HEK293 (cell line): ENCODE results near the gene CABP7.

Experiments used
- CTCF ChIA-PET: fragments of 350-600 bp; formaldehyde crosslinking; extraction: SDS; loops from one replicate; lab custom pipeline; 2021; ENCODE audit warnings: antibody characterized with exemption; lab: Yijun Ruan, JAX
- POLR2A ChIA-PET: fragments of 300-600 bp; formaldehyde crosslinking; extraction: SDS; loops from one replicate; lab custom pipeline; 2020; ENCODE audit warnings: antibody characterized with exemption, inconsistent platforms; lab: Yijun Ruan, JAX
- H3K27ac ChIP-seq: fragments of 200-500 bp; sonication (Bioruptor generic); 2 replicates; pipeline ENCODE4 v1.5.1; 2014; ENCODE audit warnings: low read depth, low read length, control low read depth, inconsistent platforms; ENCODE audit errors: extremely low read depth
- H3K36me3 ChIP-seq, 2 experiments: fragments of 200-500 bp in 1 of 2; sonication (Bioruptor generic) in 1 of 2; 1 replicate in 1 of 2; 2 replicates in 1 of 2; pipeline ENCODE4 v1.5.1; 2014 to 2017; ENCODE audit warnings: inconsistent platforms in 2 of 2, low read length in 2 of 2; ENCODE audit not compliant: control insufficient read depth in 2 of 2, insufficient read depth in 1 of 2
- H3K4me1 ChIP-seq: fragments of 200-500 bp; sonication (Bioruptor generic); 2 replicates; pipeline ENCODE4 v1.5.1; 2014; ENCODE audit warnings: mild to moderate bottlenecking, low read length, inconsistent platforms; ENCODE audit not compliant: control insufficient read depth, insufficient read depth
- H3K4me3 ChIP-seq: 2 replicates; pipeline ENCODE4 v1.5.1; 2011; ENCODE audit warnings: low read depth, mild to moderate bottlenecking, control low read depth, low read length, moderate library complexity
- H3K9me3 ChIP-seq: fragments of 200-500 bp; sonication (Bioruptor generic); 2 replicates; pipeline ENCODE4 v1.5.1; 2014; ENCODE audit warnings: low read depth, low read length, inconsistent platforms; ENCODE audit not compliant: control insufficient read depth, insufficient read depth
- KLF10 ChIP-seq: fragments of 450-650 bp; IDR thresholded peaks from 2 replicates; pipeline ENCODE4 v1.5.1; 2018; ENCODE audit warnings: missing biosample characterization, mild to moderate bottlenecking, missing genetic modification characterization
- OVOL3 ChIP-seq: fragments of 450-650 bp; formaldehyde crosslinking; IDR thresholded peaks from 2 replicates; pipeline ENCODE4 v1.5.1; 2016; ENCODE audit warnings: missing biosample characterization, missing genetic modification characterization
- PRDM1 ChIP-seq: fragments of 450-650 bp; formaldehyde crosslinking; IDR thresholded peaks from 2 replicates; pipeline ENCODE4; 2016; ENCODE audit warnings: missing biosample characterization, missing genetic modification characterization
- SP3 ChIP-seq: fragments of 450-650 bp; formaldehyde crosslinking; IDR thresholded peaks from 2 replicates; pipeline ENCODE4 v1.5.1; 2016; ENCODE audit warnings: missing biosample characterization, missing genetic modification characterization
- SP7 ChIP-seq: fragments of 450-650 bp; formaldehyde crosslinking; IDR thresholded peaks from 2 replicates; pipeline ENCODE4 v1.5.1; 2016; ENCODE audit warnings: missing biosample characterization, missing genetic modification characterization
- TSHZ1 ChIP-seq: fragments of 450-650 bp; formaldehyde crosslinking; IDR thresholded peaks from 2 replicates; pipeline ENCODE4 v1.5.1; 2016; ENCODE audit warnings: missing biosample characterization, missing genetic modification characterization, borderline replicate concordance
- ZBTB48 ChIP-seq: fragments of 450-650 bp; formaldehyde crosslinking; IDR thresholded peaks from 2 replicates; pipeline ENCODE4 v1.5.1; 2016; ENCODE audit warnings: missing biosample characterization, missing genetic modification characterization
- ZEB2 ChIP-seq: fragments of 450-650 bp; formaldehyde crosslinking; IDR thresholded peaks from 2 replicates; pipeline ENCODE4 v1.5.1; 2016; ENCODE audit warnings: missing biosample characterization, missing genetic modification characterization
- ZNF174 ChIP-seq: fragments of 450-650 bp; formaldehyde crosslinking; IDR thresholded peaks from 2 replicates; pipeline ENCODE4 v1.5.0; 2017; ENCODE audit warnings: missing biosample characterization, mild to moderate bottlenecking, missing genetic modification characterization
- ZNF184 ChIP-seq: fragments of 450-650 bp; IDR thresholded peaks from 2 replicates; pipeline ENCODE4 v1.5.1; 2018; ENCODE audit warnings: missing biosample characterization, mild to moderate bottlenecking, missing genetic modification characterization
- ZNF19 ChIP-seq: fragments of 450-650 bp; formaldehyde crosslinking; IDR thresholded peaks from 2 replicates; pipeline ENCODE4; 2016; ENCODE audit warnings: missing biosample characterization, missing genetic modification characterization, low read depth
- ZNF24 ChIP-seq: fragments of 450-650 bp; formaldehyde crosslinking; IDR thresholded peaks from 2 replicates; pipeline ENCODE4 v1.5.1; 2016; ENCODE audit warnings: missing biosample characterization, missing genetic modification characterization
- ZNF248 ChIP-seq: fragments of 450-650 bp; formaldehyde crosslinking; IDR thresholded peaks from 2 replicates; pipeline ENCODE4 v1.5.1; 2017; ENCODE audit warnings: missing biosample characterization, missing genetic modification characterization
- ZNF350 ChIP-seq: fragments of 450-650 bp; formaldehyde crosslinking; IDR thresholded peaks from 2 replicates; pipeline ENCODE4 v1.5.0; 2017; ENCODE audit warnings: missing biosample characterization, mild to moderate bottlenecking, missing genetic modification characterization
- ZNF501 ChIP-seq: fragments of 450-650 bp; formaldehyde crosslinking; IDR thresholded peaks from 2 replicates; pipeline ENCODE4 v1.5.1; 2016; ENCODE audit warnings: missing biosample characterization, missing genetic modification characterization
- ZNF514 ChIP-seq: fragments of 450-650 bp; formaldehyde crosslinking; IDR thresholded peaks from 2 replicates; pipeline ENCODE4 v1.5.1; 2016; ENCODE audit warnings: missing biosample characterization, missing genetic modification characterization
- ZNF561 ChIP-seq: fragments of 450-650 bp; IDR thresholded peaks from 2 replicates; pipeline ENCODE4 v1.5.1; 2018; ENCODE audit warnings: missing biosample characterization, missing genetic modification characterization, borderline replicate concordance
- ZNF610 ChIP-seq: fragments of 450-650 bp; formaldehyde crosslinking; IDR thresholded peaks from 2 replicates; pipeline ENCODE4 v1.5.1; 2016; ENCODE audit warnings: missing biosample characterization, missing genetic modification characterization, borderline replicate concordance
- ZNF623 ChIP-seq: fragments of 450-650 bp; formaldehyde crosslinking; IDR thresholded peaks from 2 replicates; pipeline ENCODE4 v1.5.1; 2016; ENCODE audit warnings: missing biosample characterization, missing genetic modification characterization
- ZNF664 ChIP-seq: fragments of 450-650 bp; formaldehyde crosslinking; IDR thresholded peaks from 2 replicates; pipeline ENCODE4 v1.5.1; 2016; ENCODE audit warnings: missing biosample characterization, missing genetic modification characterization
- ZNF837 ChIP-seq: fragments of 450-650 bp; formaldehyde crosslinking; IDR thresholded peaks from 2 replicates; pipeline ENCODE4 v1.5.1; 2016; ENCODE audit warnings: missing biosample characterization, missing genetic modification characterization
- ZNF843 ChIP-seq: fragments of 450-650 bp; formaldehyde crosslinking; IDR thresholded peaks from 2 replicates; pipeline ENCODE4 v1.5.1; 2016; ENCODE audit warnings: missing biosample characterization, missing genetic modification characterization
- TF ChIP-seq, protein P1 (sequence below): fragments of 450-650 bp; formaldehyde crosslinking; IDR thresholded peaks from 2 replicates; pipeline ENCODE4; 2016; ENCODE audit warnings: missing biosample characterization, missing genetic modification characterization
- TF ChIP-seq, protein P2 (sequence below): fragments of 450-650 bp; formaldehyde crosslinking; IDR thresholded peaks from 2 replicates; pipeline ENCODE4 v1.5.1; 2016; ENCODE audit warnings: missing biosample characterization, missing genetic modification characterization, borderline replicate concordance

CABP7 gene

GRCh38 chr22:29679316-29679715 is 40.5 kb upstream of the CABP7 start (continued):
- TF ChIP-seq, protein P1, sequence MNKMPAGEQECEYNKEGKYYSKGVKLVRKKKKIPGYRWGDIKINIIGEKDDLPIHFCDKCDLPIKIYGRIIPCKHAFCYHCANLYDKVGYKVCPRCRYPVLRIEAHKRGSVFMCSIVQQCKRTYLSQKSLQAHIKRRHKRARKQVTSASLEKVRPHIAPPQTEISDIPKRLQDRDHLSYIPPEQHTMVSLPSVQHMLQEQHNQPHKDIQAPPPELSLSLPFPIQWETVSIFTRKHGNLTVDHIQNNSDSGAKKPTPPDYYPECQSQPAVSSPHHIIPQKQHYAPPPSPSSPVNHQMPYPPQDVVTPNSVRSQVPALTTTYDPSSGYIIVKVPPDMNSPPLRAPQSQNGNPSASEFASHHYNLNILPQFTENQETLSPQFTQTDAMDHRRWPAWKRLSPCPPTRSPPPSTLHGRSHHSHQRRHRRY (tag by site-specific recombination), result no peak
- TF ChIP-seq ZNF24 (tag by site-specific recombination) (no peak), TSHZ1 (tag by site-specific recombination) (no peak), ZNF664 (tag by site-specific recombination) (no peak), ZNF19 (no peak), ZNF514 (tag by site-specific recombination) (no peak)

GRCh38 chr22:29683536-29683935 is 36.3 kb upstream of the CABP7 start:
- Histone ChIP-seq H3K4me1 (no peaks in the 10 kb centered on the region), H3K9me3 (no peaks in the 10 kb centered on the region), H3K4me3 (no peak overlapping the region), H3K36me3 (peaks cover 25 to 90% of the 10 kb centered on the region in 2 experiments; a peak in 2 of 3 replicates), H3K27ac (no peak overlapping the region)
- ChIA-PET CTCF (interaction anchor here (0.6 to 0.8 kb wide), 3 partner anchors 322 to 582 kb away, joined by 3 to 5 read pairs (median 3); no protein-coding TSS in a partner anchor), POLR2A (no interaction called here)
- no peak for TF ChIP-seq KLF10 (tag by site-specific recombination)
- no peak for TF ChIP-seq ZNF837 (tag by site-specific recombination)
- TF ChIP-seq ZNF184 (tag by site-specific recombination), result no peak
- no peak for TF ChIP-seq ZNF561 (tag by site-specific recombination)
- TF ChIP-seq ZNF623, result no peak
- TF ChIP-seq PRDM1, result no peak
- TF ChIP-seq OVOL3, result no peak
- no peak for TF ChIP-seq SP3 (tag by site-specific recombination)
- no peak for TF ChIP-seq ZNF501 (tag by site-specific recombination)
- no peak for TF ChIP-seq ZBTB48 (tag by site-specific recombination)
- TF ChIP-seq, protein P2, sequence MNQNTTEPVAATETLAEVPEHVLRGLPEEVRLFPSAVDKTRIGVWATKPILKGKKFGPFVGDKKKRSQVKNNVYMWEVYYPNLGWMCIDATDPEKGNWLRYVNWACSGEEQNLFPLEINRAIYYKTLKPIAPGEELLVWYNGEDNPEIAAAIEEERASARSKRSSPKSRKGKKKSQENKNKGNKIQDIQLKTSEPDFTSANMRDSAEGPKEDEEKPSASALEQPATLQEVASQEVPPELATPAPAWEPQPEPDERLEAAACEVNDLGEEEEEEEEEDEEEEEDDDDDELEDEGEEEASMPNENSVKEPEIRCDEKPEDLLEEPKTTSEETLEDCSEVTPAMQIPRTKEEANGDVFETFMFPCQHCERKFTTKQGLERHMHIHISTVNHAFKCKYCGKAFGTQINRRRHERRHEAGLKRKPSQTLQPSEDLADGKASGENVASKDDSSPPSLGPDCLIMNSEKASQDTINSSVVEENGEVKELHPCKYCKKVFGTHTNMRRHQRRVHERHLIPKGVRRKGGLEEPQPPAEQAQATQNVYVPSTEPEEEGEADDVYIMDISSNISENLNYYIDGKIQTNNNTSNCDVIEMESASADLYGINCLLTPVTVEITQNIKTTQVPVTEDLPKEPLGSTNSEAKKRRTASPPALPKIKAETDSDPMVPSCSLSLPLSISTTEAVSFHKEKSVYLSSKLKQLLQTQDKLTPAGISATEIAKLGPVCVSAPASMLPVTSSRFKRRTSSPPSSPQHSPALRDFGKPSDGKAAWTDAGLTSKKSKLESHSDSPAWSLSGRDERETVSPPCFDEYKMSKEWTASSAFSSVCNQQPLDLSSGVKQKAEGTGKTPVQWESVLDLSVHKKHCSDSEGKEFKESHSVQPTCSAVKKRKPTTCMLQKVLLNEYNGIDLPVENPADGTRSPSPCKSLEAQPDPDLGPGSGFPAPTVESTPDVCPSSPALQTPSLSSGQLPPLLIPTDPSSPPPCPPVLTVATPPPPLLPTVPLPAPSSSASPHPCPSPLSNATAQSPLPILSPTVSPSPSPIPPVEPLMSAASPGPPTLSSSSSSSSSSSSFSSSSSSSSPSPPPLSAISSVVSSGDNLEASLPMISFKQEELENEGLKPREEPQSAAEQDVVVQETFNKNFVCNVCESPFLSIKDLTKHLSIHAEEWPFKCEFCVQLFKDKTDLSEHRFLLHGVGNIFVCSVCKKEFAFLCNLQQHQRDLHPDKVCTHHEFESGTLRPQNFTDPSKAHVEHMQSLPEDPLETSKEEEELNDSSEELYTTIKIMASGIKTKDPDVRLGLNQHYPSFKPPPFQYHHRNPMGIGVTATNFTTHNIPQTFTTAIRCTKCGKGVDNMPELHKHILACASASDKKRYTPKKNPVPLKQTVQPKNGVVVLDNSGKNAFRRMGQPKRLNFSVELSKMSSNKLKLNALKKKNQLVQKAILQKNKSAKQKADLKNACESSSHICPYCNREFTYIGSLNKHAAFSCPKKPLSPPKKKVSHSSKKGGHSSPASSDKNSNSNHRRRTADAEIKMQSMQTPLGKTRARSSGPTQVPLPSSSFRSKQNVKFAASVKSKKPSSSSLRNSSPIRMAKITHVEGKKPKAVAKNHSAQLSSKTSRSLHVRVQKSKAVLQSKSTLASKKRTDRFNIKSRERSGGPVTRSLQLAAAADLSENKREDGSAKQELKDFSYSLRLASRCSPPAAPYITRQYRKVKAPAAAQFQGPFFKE (tag by site-specific recombination), result no peak
- no peak for TF ChIP-seq ZNF174 (tag by site-specific recombination)
- no peak for TF ChIP-seq ZNF350 (tag by site-specific recombination)
- TF ChIP-seq ZEB2 (tag by site-specific recombination), result no peak
- TF ChIP-seq ZNF610 (tag by site-specific recombination), result no peak
- no peak for TF ChIP-seq SP7
- TF ChIP-seq, protein P1 (tag by site-specific recombination), result no peak
- TF ChIP-seq ZNF843, result no peak
- TF ChIP-seq ZNF248 (tag by site-specific recombination), result no peak
